Chondrocyte (in vitro differentiated cells): ENCODE data around the gene CAMK2B. TPM values are rescaled to one million over a fixed set of nuclear protein-coding genes. Genes with fewer than 3 reads are reported as not detected.

Source experiments
- DNase-seq: peaks from one replicate; pipeline ENCODE4 v3.0.0; 2021; ENCODE audit warnings: mixed read lengths, low spot score
- H3K27ac Mint-ChIP-seq: one replicate; pipeline ENCODE4 v1.8.0; 2021; ENCODE audit warnings: mild to moderate bottlenecking, moderate library complexity, mixed read lengths; ENCODE audit not compliant: unreplicated experiment
- H3K27me3 Mint-ChIP-seq: 2 replicates; pipeline ENCODE4 v1.8.0; 2021; ENCODE audit warnings: low read depth, mixed read lengths
- H3K36me3 Mint-ChIP-seq: 2 replicates; pipeline ENCODE4 v1.8.0; 2021; ENCODE audit warnings: low read depth, mixed read lengths
- H3K4me1 Mint-ChIP-seq: 2 replicates; pipeline ENCODE4 v1.8.0; 2021; ENCODE audit warnings: low read depth, mild to moderate bottlenecking, mixed read lengths
- H3K4me3 Mint-ChIP-seq: one replicate; pipeline ENCODE4 v1.8.0; 2021; ENCODE audit warnings: mild to moderate bottlenecking, moderate library complexity, mixed read lengths; ENCODE audit not compliant: unreplicated experiment
- H3K9me3 Mint-ChIP-seq: 2 replicates; pipeline ENCODE4 v1.8.0; 2021; ENCODE audit warnings: low read depth, mixed read lengths
- total RNA-seq: library from RNA; stranded (reverse); gene quantifications from 3 replicates; pipeline ENCODE4 v1.2.1, GENCODE V29; 2021
- TF ChIP-seq, protein P1 (sequence below): fragments of 200-600 bp; sonication (generic); IDR thresholded peaks from 2 replicates; pipeline ENCODE4 v1.5.0; 2021; ENCODE audit warnings: antibody characterized with exemption, mild to moderate bottlenecking, moderate library complexity

The CAMK2B gene
- total RNA-seq, 1 donor from 2014 or later = 0.27 TPM

DNA sequence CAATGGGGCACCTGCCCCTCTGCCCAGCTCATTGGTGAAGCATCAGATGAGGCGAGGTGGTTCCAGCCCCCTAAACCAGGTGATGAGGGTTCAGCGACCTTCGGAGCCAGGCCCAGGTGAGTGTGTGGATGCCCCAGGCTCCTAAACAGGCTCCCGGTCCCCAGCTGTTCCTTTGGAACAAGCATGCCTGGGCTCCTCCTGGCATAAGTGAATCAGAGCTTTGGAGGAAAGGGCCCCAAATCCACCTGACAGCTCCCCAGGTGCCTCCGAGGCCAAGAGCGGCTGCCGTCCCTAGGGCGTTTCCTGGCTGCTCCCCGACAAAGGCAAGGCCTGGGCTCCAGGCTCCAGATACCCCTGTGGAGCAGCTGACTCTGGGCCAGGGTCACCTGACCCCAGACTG lies 63.4 kb downstream of the CAMK2B start:
- Mint-ChIP-seq H3K4me1 (peaks cover 28% of the 10 kb centered on the region), H3K27me3 (peaks cover 12% of the 10 kb centered on the region), H3K27ac (no peak overlapping the region), H3K9me3 (no peaks in the 10 kb centered on the region), H3K36me3 (no peaks in the 10 kb centered on the region), H3K4me3 (no peak overlapping the region)
- DNase-seq = no peak
- TF ChIP-seq, protein P1, sequence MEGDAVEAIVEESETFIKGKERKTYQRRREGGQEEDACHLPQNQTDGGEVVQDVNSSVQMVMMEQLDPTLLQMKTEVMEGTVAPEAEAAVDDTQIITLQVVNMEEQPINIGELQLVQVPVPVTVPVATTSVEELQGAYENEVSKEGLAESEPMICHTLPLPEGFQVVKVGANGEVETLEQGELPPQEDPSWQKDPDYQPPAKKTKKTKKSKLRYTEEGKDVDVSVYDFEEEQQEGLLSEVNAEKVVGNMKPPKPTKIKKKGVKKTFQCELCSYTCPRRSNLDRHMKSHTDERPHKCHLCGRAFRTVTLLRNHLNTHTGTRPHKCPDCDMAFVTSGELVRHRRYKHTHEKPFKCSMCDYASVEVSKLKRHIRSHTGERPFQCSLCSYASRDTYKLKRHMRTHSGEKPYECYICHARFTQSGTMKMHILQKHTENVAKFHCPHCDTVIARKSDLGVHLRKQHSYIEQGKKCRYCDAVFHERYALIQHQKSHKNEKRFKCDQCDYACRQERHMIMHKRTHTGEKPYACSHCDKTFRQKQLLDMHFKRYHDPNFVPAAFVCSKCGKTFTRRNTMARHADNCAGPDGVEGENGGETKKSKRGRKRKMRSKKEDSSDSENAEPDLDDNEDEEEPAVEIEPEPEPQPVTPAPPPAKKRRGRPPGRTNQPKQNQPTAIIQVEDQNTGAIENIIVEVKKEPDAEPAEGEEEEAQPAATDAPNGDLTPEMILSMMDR = no peak

DNA sequence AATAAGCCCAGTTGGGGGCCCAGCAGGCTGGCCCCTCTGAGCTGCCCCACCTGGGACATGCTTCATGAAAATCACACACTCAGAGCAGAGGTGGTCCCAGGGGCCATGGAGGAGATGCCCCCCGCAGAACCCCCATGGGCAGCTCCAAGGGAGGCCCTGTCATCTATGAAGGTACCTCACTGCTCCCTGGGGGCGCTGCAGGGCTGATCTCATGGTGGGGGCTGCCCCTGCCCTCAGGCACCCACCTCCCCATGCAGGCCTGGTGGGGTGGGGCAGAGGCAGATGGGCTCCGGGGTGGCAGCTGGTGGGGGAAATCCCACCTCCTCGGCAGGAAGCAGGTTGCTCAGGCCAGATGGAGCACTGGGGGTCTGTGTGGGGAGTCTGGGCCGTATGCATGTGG lies 64.2 kb downstream of the CAMK2B start:
- Mint-ChIP-seq H3K36me3 (no peaks in the 10 kb centered on the region), H3K4me1 (peaks cover 28% of the 10 kb centered on the region), H3K9me3 (no peaks in the 10 kb centered on the region), H3K27me3 (peaks cover 9% of the 10 kb centered on the region), H3K27ac (no peak overlapping the region), H3K4me3 (no peak overlapping the region)
- TF ChIP-seq, protein P1 = no peak
- no peak for DNase-seq

DNA sequence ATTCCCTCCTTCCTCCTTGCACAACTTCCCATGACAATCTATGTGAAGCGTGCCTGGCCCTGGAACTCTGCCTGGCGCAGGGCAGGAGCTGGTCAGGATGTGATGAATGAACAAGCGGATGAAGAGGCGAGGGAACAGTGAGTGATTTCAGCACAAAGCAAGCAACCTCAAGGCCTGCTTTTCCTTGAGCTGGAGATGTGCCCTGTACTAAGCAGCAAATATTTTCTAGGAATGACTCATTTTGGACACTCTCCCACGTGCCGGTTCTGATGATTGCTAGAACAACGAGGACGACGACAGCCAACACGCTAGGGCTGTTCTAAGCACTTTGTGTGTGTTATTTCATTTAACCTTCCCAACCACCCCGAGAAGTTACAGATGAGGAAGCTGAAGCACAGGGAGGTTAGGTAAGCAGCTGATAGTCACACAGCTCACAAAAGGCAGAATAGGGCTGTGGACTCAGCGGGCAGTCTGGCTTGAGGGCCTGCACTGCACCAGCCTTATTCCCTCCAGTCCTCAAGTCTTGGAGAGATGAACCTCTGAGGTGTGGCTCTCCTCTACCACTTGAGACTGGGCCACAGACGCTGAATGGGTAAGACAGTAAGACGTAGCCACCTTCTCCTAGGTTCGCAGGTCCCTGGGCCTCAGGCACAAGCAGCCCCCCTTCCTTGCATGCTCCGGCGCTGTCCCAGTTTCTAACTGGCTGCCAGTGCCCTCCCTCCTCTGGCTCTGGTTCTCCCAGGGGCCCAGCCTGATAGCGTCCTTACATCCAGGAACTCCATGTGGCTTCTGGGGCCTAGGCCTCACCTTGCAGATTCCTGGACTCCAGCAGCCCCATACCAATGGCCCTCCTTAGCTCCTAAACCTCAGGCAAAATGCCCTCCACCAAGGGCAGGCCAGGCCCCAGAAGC lies 65.6 kb downstream of the CAMK2B start:
- no peak for DNase-seq
- Mint-ChIP-seq H3K4me3 (no peak overlapping the region), H3K36me3 (no peaks in the 10 kb centered on the region), H3K9me3 (no peaks in the 10 kb centered on the region), H3K4me1 (peaks cover 28% of the 10 kb centered on the region), H3K27ac (peak overlapping the region; percentile 92), H3K27me3 (peaks cover 3% of the 10 kb centered on the region)
- TF ChIP-seq, protein P1 = no peak

DNA sequence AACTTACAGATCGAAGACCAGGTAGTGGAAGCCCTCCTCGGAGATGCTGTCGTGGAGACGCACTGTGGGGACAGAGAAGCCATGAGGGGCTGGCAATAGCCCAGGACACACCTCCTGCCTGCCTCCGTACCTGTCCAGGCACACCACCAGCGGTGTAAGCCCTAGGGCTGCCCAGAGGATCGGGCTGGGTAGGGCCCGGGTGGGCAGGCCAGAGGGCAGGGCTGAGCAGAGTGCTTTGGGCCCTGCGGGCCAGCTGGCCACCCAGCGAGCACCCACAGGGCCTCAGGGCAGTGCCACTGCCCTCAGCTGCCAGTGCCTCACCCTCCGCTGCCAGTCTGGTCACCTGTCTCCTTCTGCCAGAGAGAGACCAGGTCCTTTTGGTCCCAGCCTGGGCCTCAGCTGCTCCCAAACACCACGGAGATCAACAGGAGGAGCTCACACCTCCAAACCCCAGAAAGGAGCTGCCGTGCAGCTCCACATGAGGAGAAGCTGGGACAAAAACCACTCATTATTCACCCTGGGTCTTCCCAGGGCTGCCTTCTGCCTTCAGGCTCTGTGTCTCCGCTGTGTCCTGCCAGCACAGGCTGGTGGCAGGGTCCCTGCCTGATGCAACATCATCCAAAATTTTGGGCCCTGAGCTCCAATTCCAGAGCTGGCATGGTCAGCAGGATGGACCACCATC lies 66.4 kb downstream of the CAMK2B start:
- DNase-seq = no peak
- Mint-ChIP-seq H3K27me3 (no peaks in the 10 kb centered on the region), H3K4me1 (peaks cover 28% of the 10 kb centered on the region), H3K36me3 (no peaks in the 10 kb centered on the region), H3K9me3 (no peaks in the 10 kb centered on the region), H3K4me3 (no peak overlapping the region), H3K27ac (peak overlapping the region; percentile 92)
- TF ChIP-seq, protein P1 = no peak

DNA sequence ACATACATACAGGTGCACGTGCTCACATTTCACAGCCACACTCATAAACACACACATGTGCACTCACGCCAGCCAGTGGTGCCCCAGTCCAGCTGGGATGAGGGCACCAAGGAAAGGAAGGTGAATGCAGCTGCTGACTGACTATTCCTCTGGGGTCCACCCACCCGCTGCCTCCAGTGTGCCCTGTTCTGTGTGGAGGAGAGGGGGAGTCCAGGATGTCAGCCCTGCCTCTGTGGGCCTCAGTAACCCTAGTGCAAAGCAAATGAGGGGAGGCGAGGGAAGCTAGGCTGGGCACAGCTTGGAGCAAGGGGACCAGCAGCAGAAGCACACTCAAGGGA lies 67.0 kb downstream of the CAMK2B start:
- no peak for DNase-seq
- H3K4me1 Mint-ChIP-seq = peaks cover 28% of the 10 kb centered on the region
- no peaks in the 10 kb centered on the region for H3K9me3 Mint-ChIP-seq
- peak overlapping the region; percentile 84 for H3K27ac Mint-ChIP-seq
- H3K36me3 Mint-ChIP-seq = no peaks in the 10 kb centered on the region
- TF ChIP-seq, protein P1 = no peak
- H3K4me3 Mint-ChIP-seq = no peak overlapping the region
- no peaks in the 10 kb centered on the region for H3K27me3 Mint-ChIP-seq
